Fibroblast of skin of back (primary cell): ENCODE measurements around the gene UBL3.

Source experiments
- DNase-seq: peaks from one replicate; pipeline ENCODE4 v3.0.0-alpha.2; 2013

Gene UBL3

GRCh38 chr13:29808264-29808663, 42.2 kb downstream of the UBL3 start:
- no peak for DNase-seq

DNA sequence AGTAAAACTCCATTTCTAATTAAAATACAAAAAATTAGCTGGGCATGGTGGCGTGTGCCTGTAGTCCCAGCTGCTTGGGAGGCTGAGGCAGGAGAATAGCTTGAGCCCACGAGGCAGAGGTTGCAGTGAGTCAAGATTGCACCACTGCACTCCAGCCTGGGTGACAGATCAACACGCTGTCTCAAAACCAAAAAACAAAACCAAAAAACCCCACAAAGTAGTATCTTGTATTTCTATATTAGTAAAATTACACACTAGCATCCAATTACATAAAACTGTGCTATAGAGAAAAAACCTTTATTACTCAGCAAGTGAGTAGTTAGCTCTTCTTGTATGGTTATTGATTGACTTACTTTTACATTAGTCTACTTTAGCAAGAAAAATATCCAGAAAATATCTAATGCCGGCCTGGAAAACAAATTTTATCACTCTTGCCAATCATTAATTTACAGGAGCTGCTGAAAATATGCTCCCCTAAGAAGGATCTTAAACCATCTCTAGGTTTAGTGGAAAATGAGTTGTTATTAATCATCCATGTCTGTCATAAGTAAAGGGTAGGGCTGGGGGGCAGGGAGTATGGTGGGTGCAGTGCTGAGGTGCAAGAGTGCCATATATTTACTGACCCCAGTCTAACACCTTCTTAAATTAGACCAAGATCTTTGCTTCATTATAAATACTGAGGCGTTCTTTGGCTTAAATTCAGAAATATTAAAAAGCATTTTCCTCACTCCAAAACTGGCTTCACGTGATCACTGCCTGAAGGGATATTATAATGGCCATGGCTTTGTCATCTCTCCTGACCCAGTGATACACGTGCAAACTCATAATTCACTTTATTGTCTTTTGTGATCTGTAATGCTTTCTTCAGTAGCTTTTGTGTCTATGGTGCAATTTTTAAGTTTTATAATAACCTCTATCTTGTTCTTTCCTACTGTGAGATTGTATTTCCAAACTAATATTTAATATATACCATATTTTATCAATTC, 44.1 kb downstream of the UBL3 start:
- no peak for DNase-seq

- no peak for DNase-seq
Observed at GRCh38 chr13:29803221-29803620, 47.2 kb downstream of the UBL3 start.

- peak; percentile 30 for DNase-seq
Observed at GRCh38 chr13:29802621-29803020, 47.8 kb downstream of the UBL3 start.

- DNase-seq: no peak
Observed at GRCh38 chr13:29801737-29802305, 48.6 kb downstream of the UBL3 start.

- no peak for DNase-seq
Observed at GRCh38 chr13:29801102-29801501, 49.3 kb downstream of the UBL3 start.

DNA sequence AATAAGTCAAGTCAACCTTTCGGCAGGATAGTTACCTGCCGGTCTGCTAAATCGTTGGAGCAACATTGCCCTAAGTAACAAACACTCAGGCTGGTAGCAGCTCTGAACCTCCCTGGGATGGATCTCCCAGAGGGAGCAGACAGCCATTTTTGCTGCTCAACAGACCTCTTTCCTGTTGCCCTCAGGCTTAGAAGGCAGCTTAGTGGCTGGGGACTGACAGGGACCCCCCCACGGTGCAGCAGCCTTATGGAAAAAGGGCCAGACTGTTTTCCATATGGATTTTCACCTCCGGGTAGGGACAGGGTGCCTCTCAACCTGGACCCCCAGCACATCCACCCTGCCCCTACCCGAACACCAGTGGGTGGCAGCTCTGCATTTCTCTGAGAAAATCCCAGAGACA, 49.7 kb downstream of the UBL3 start:
- DNase-seq: no peak

DNA sequence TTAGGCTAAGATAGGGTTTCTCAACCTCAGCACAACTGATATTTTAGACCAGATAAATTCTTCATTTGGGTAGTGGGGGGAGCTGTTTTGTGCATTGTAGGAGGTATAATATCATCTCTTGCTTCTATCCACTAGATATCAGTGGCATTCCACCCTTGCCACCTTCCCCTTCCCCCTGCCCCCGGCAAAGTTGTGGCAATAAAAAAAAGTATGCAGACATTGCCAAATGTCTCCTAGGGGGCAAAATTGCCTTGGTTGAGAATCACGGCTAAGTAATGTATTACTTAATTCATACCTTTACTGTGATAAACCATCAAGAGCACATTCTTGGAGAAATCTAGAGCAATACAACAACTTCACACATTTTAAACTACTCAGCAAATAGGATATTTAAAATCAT, 51.4 kb downstream of the UBL3 start:
- no peak for DNase-seq

DNA sequence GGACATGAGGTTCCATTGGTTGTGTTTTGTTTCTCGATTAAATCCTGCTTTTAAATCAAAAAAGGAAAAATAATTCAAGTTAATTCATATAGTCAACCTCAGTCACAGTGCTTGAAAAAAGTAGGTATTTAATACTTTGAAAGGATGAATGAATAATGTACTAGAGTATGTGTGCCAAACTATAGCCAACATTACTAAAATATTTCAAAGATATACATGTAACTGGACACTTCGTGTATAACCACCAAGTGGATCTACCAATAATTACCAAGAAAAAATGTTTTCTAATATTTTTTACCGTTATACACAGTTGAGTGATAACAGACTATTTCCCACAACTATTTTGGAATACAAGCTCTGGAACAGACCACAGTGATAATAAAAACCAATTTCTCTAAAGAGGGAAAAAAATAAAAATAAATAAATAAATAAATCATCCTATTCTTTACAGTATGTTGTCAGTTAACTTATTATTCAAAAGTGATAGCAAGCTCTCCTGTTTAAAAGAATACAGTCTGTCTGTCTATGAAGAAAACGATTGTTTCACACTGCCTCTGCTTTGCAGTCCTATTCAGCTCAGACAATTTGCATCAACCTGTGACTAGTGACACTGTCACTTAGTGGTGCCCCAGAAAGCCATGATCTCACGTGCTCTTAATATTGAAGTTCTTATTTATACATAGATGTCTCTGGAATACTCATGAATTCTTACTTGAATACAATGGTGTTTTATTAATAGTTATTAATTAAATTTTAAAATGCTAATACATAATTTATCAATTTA, 58.2 kb downstream of the UBL3 start:
- peak; percentile 50 for DNase-seq

DNA sequence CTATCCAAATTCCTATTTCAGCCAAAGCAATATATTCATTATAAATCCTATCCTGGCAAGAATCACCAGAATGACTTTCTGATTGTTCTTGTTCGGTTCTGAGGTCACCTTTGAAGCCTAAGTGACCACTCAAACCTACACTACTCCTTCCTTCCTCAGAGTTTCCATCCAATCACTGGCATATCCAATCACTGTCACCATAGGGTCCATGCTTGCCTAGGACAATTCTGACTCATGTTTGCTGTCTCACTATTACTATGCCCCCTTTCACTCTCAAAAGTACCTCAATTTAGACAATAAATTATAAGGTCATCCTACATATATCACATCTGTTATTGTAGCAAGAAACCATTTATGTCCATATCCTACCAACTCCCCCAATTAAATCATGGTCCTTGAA, 58.9 kb downstream of the UBL3 start:
- DNase-seq: no peak

- DNase-seq: no peak
Observed at GRCh38 chr13:29786698-29787097, 63.7 kb downstream of the UBL3 start.

DNA sequence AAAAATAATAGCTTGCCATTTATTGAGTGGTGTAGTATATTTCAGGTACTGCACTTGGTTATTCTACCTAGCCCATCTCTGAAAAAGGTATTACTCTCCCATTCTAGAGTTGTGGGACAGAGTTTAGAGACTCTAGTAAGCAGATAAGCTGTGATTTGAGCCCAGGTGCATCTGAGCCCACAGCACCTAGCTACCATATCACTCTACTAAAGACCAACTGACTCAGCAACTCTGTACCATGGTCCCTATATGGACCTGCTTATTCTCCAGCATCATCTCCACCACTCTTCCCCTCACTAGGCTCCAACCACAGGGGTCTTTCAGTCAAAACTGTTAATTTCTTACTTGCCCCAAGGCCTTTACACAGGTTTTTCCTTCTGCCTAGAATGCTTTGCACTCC, 64.4 kb downstream of the UBL3 start:
- DNase-seq: no peak

GRCh38 chr13:29782798-29783197, 67.6 kb downstream of the UBL3 start:
- no peak for DNase-seq

GRCh38 chr13:29774830-29775229, 75.6 kb downstream of the UBL3 start:
- no peak for DNase-seq

GRCh38 chr13:29771247-29771646, 79.2 kb downstream of the UBL3 start:
- DNase-seq: peak; percentile 35

DNA sequence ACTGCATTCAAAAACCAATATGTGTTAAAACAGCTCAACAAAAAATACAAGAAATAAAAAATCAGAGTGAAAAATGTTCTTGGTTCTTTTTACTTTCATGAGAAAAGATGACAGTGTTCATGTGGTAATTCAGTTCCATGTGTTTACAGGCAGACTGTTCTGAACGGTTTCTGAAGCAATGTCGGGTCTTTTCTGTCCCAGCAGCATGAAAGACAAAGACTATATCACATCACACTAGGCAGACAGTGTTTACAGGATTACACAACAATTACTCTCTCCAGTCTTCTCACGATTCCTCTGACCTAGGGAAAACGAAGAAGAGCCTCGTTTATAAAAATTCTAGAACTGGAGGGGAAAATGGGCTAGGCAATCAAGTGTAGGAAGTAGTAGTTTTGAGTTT, 83.4 kb downstream of the UBL3 start:
- no peak for DNase-seq

DNA sequence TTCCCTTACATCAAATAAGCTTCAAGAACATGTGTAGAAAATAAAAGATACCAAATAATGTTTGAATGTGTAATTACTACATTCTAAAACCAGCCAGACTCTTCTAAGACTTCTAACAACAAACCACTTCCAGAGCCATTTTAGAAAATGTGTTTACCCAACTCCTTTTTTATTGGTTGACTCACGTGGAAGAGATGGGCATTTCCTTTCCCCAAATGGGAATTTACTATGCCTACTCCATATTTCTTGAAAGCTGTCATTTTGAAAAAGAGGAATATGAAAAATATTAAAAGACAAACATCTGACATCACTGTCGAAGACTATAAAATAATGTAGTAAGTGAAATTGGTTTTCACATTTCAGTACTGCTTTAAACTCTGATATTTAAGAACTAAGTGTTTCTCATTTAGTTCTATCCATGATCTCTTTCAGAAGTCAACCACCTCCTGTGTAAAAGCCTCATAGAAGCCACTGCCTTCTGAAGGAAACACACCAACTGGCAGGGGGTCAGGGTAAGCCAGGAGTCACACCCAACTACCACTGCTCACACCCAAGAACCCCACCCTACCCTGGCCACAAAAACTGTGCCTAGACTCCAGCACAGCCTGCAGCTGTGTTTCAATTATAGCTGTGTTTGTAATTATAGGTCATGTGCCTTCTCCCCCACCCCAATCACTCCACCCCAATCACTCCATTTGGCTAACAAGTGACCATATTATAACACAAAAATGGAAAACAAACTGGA, 86.8 kb downstream of the UBL3 start:
- DNase-seq: peak; percentile 59

- no peak for DNase-seq
Observed at GRCh38 chr13:29761815-29762214, 88.6 kb downstream of the UBL3 start.

DNA sequence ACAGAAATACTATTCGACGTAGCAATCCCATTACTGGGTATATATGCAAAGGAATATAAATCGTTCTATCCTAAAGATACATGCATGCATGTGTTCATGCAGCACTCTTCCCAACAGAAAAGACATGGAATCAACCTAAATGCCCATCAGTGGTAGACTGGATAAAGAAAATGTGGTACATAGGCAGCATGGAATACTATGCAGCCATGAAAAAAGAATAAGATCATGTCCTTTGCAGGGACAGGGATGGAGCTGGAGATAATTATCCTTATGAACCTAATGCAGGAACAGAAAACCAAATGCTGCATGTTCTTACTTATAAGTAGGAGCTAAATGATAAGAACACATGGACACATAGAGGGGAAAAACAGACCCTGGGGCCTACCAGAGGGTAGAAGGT, 89.3 kb downstream of the UBL3 start:
- no peak for DNase-seq

DNA sequence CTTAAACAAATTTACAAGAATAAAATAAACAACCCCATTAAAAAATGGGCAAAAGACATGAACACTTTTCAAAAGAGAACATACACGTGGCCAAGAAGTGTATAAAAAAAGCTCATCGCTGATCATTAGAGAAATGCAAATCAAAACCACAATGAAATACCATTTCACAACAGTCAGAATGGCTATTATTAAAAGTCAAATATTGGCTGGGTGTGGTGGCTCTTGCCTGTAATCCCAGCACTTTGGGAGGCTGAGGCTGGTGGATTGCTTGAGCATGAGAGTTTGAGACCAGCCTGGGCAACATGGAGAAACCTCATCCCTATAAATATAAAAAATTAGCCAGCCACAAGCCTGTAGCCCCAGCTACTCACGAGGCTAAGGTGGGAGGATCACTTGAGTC, 89.9 kb downstream of the UBL3 start:
- no peak for DNase-seq

- DNase-seq: no peak
Observed at GRCh38 chr13:29758531-29759114, 91.8 kb downstream of the UBL3 start.

DNA sequence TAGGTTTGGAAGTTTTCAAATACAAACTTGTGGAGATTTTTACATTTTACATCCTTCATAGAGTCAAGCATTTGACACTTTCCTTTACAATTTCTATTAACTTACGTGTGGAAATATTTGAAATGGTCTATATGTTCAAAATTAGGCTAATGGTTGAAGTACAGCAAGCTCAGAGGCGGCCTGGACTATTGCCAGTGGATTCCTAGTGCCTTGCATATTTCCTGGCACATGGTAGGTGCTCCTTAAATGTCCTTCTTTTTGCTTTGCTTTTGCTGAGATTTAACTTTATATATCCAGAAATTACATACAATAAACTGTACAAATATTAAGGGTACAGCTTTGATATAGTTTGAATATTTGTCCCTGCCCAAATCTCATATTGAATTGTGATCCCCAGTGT, 93.9 kb downstream of the UBL3 start:
- peak; percentile 65 for DNase-seq
